NCI-H146 (cell line): Measurements from ENCODE around the gene BMAL1.
"Not testable (repeated sequence)": the region's sequence is repeated elsewhere in the genome, so short reads cannot be mapped to it uniquely, and the experiment has no call there.

Experiments
- DNase-seq: peaks from one replicate; lab custom pipeline; 2025; lab: John Stamatoyannopoulos, UW

The BMAL1 gene

DNA sequence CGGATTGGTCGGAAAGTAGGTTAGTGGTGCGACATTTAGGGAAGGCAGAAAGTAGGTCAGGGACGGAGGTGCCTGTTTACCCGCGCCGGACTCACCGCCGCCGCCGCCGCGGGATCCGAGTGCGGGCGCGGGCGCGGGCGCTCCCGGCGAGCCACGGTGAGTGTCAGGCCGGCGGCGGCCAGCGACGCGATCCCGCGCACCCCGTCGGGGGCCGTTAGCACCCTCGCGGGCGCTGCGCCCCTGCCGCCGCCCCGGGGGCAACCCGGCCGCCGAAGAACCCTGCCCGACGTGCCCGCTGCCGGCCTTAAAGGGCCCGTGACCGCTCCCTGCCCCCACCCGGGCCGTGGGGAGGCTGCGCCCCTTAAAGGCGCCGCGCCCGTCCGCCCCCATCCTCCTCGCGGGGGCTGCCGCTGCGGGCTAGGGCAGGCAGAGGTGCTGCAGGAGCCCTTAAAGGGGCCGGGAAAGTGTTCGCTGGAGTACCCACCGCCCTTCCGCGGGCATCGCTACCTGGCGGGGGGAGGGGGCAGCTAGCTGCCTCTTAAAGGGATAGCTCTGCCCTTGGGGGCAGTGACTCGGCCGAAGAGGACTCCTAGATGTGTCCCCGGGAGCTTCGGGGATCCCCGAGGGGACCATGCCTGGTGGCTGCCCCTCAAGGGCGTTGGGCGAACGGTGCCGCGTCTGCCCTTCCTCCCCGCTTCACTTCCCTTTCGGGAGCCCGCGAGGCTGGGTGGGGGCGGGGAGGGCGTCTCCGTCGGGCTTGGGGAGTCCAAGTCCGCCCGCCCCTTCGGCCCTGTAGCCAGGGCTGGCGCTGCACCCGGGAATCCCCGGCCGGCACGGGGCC is at the start of gene BMAL1:
TSS of gene BMAL1 (plus strand) at position 23 of the 841 bp plus-strand sequence. CDS start 76,519 bp downstream, outside the sequence.
- DNase-seq = peak; percentile 23

DNA sequence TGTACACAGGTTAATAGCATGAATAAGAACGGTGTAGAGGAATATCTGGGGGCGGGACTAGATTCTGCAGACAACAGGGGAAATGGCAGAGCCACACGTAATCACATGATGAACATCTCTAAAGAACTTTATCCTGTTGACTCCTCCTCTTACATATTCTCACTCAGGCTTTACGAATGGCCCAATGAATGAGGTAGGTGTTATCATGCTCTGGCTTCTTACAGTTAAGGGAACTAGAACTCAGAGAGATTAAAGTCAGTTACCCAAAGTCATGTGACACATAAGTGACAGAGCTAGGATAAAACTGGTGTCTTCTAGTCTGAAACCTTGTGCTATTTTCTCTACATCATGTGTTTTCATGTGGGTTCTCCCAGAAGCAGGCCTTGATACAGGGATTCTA is 49.0 kb upstream of the BMAL1 start:
- DNase-seq = no peak

DNA sequence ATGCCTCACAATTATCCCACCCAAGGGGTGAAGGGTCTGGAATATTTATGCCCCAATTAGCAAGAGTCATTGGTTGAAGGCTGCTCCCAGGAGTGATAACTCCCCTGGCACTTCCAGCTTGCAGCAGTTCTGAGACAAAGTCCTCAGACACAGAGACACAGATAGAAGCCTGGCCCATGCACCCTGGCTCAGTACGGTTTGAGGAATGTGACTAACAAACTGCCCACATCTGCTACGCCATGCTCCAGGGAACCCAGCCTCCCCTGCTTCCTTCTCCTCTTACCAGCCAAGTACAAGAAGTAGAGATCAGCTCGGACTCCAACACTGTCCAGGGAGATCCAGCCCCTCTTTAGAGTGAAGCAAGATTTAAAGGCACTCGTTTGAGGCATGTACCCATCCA is 48.5 kb upstream of the BMAL1 start:
- no peak for DNase-seq

DNA sequence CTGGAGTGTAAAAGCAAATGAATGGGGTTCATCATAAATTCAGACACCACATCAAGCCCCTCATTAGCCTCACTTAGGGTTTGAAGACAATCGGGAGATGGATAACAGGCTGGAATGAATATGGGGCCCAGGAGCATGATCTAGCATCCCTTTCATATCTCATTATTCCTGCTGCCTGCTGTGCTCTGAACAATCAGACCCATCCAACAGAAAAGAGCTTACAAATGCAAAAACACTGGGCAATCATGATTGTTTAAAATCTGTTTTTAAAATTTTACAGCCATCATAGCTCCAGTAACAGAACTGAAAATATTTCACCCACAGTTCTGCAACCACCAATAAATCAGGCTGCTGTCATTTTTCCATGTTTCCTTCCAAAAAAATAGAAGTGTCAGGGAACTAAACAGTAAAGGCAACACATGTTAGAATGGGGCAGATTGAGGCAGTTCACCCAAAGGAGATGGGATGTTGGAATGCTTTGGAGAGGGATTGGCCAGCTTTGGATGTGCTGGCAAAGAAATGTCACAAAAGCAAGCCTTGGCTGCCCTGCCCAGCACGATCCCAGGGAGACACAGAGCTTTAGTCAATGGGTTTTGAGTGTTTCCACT is 47.8 kb upstream of the BMAL1 start:
- peak; percentile 7 for DNase-seq

DNA sequence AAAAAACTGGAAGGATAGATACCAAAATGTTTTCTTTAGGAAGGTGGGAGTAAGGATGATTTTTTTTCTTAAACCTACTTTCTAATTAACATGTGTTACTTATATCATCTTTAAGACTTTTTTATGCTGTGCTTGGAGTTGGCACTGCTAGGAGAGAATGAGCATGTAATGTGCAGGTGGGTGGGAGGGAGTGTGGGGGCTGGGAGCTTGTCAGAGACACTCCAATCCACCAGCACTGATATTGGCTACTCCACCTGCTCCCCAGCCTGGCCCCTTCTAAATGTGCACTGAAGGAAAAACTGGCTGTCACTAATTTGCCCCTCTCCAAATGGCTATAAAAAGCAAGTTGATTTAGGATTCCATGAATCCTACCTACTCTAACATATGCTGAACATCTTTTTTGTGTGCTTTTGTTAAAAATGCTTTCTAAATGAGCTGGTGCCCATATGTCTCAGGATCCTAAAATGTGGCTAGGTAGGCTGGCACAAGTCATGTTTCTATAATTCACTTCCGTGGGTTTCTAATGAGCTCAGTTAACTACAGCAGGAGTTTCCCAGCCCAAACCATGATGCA is 44.3 kb upstream of the BMAL1 start:
- DNase-seq = no peak

DNA sequence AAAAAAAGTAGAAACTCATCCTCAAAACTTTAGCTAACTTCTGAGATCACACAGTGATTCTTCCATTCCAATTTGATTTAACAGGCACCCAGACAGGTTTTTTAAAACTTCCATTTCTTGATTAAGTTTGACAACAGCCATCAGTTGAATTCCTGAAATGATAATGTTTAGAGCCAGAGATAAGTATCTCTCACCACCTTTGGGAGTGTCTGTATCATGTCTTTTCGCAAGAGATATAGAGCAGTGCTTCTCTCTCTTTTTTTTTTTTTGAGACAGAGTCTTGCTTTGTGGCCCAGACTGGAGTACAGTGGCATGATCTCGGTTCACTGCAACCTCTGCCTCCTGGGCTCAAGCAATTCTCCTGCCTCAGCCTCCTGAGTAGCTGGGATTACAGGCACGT is 41.7 kb upstream of the BMAL1 start:
- DNase-seq = no peak

DNA sequence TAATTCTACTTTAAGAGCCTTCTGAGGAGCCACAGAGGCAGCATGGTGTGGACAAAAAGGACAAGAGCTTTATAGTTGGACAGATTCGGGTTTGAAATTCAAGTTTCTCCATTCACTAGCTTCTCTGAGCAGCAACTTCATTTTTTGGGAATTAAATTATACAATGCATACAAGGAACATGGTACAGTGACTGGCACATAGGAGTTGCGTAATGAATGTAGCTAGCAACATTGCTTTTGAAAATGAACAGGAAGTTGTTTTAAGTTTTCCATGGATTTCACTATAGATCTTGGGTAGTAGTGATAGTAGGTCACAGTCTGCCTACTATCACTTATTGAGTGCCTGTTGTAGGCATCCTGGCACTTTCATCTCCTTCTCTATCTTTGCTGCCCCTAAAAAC is 41.0 kb upstream of the BMAL1 start:
- no peak for DNase-seq

DNA sequence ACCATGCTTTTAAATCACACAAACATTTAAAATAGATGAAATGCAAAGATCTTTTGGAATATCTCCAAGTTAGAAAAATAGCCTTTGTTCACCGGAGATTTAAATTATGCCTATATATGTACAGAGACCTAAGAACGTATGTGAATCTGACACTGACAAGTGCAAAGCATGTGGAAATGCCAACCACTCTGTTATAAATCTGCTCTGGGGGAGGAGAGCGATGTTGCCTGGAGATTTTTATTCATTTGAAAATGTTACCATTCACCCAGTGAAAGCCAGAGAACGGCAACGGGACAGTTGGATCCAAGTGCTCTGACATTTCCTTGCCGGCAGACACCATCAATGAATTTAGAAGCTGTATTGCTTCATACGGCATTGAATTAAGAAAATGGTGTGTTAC is 39.8 kb upstream of the BMAL1 start:
- no peak for DNase-seq

DNA sequence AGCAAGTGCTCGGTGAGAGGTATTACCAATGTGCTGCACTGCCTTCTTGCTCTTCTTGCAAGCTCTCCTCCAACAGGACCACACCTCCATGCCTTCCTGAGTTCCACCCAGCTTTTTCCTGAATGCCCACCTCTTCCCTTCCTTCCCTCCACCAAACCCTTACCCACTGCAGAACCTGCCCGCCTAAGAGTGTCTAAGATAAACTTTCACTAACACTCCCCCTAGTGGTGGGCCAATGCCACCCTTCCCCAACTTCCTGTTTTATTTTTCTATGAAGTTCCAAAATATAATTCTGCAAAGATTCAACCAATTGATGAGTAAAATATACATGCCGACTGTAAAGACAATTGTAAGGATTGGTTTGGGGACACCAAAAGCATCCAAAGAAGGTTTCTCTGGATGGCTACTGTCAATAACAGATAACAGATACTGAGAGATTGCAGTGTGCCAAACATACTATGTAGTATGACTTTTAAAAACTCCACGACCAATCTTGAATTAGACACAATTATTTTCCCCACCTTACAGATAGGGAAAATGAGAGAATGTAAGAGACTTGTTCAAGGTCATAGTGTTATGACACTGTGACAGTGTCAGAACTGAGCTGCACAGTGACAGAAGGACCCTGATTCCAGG is 38.6 kb upstream of the BMAL1 start:
- DNase-seq = peak; percentile 35

DNA sequence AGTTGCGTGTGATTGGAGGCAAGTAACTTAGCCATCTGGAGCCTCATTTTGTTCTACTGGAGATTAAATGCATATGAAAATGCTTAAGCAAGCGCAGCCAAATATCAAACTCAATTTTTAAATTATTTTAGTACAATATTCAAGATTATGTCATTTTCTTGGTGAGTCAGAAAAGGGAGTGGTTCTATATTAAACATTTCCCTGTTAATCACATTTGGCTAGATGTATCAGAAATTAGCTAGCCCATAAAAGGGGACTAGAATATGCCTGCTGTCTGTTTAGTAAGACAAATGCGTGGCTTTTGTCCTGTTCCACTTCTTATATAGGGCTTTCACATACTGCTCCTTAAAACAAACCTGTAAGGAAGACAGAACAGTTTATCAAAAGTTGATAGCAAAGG is 35.0 kb upstream of the BMAL1 start:
- no peak for DNase-seq

DNA sequence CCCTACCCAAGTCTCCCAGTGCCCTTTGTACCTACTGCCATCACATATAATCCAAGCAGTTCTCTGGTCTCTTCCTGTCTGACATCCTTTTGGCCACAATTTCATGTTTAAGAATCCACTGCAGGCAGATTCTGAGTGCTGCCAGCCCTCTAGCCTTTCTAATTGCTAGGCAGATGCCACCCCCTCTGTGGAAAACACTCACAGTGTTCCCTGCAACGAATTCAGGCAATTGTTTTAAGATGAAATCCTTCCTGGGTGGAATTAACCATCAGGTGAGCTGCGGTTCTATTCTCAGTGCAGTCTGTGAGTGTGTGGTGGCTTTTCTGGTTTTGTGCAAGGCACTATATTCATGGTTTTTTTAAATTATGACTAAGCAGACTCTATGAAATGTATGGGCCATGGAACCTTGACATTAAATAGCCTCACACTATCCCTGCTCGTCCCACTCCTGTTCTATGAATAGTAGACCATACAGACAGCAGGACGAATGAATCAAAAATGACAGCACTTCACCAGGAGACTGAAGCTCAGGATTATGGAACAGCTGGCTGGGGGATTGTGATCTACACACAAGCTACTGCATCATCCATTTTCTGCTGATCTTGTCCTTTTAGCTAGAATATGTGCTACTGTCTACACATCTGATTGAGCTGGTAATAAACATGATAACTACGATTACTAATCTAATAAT is 29.8 kb upstream of the BMAL1 start:
- no peak for DNase-seq

DNA sequence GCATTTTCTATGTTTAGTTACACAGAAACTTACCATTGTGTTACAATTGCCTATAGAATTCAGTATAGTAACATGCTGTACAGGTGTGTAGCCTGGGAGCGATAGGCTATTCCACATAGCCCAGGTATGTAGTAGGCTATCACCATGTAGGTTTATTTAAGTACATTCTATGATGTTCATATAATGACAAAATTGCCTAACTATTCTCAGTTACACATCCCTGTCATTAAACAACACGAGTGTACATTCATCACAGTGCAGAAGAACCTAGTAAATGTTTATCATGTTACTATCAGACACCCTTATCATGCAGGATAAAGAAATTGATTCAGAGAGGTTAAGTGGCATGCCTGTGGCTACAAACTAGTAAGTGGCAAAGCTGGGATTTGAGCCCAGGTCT is 28.4 kb upstream of the BMAL1 start:
- no peak for DNase-seq

DNA sequence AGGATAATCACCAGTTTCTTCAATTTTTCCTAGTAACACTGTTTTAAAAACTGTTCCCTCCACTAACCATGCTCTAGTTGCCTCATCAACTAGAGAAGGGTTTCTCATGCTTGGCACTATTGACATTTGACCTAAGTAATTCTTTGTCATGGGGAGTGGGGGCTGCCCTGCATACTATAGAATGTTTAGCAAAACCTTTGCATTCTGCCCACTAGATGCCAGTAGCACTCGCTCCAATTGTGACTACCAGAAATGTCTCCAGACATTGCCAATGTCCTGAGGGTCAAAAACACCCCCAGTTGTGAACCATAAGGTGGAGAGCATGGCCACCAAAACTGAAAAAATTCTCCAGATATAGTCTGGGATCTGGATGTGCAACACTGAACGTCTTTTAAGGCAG is 27.6 kb upstream of the BMAL1 start:
- no peak for DNase-seq

DNA sequence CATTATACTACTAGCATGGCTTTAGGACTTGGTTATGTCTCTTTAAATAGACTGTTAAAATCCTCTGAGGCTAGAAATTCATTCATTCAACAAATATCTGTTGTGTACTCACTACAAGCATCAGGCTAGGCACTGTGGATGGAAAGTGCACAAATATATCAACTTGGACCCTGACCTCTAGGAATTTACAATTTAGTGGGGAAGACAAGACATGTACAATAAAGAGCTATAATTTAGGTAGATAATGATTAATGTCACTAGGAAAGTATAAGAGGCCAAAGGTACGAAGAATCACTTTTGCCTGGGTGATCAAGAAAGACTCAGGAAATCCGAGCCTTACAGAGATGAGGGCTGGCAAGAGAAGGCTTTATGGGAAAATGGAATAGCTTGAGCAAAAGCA is 25.6 kb upstream of the BMAL1 start:
- no peak for DNase-seq

DNA sequence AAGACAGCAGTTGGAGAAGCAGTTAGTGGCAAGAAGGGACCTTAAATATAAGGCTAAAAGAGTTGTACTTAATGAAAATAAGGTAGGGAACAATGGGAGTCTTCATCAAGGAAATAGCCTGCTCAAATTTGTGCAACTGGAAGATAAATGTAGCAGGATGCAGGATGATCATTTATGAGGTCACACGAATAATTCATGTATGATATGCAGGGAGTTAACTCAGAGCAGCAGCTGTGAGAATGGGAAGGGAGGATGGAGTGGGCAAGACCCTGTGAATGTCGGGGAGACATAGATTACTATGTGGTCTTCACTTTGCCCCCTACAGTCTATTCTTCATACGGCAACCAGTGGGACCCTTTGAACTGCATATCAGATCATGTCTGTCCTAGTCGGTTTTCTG is 25.2 kb upstream of the BMAL1 start:
- DNase-seq = no peak

DNA sequence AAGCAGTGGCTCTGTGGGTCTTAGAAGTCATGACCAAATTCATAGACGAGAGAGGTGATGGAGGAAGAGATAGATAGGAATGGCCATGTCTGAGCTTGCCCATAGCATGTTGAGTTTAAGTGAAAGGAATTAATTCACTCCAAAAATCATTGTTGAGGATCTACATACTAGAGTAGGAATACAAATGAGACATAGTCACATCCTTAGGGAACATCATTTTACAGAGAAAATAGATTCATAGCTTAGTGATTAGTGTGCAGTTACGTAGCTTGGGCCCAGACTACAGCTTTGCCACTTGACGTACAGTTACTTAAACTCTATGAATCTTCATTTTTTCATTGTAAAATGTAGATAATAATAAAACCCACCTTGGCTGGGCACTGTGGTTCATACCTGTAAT is 21.4 kb upstream of the BMAL1 start:
- no peak for DNase-seq

DNA sequence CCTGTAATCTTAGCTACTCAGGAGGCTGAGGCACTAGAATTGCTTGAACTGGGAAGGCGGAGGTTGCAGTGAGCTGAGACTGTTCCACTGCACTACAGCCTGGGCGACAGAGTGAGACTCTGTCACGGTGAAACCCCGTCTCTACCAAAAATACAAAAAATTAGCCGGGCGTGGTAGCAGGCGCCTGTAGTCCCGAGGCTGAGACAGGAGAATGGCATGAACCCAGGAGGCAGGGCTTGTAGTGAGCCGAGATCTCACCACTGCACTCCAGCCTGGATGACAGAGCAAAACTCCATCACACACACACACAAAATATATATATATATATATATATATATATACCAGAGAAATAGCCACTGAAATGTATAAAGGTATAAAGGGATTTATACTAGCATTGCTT is 19.5 kb upstream of the BMAL1 start:
- DNase-seq = not testable (repeated sequence)

DNA sequence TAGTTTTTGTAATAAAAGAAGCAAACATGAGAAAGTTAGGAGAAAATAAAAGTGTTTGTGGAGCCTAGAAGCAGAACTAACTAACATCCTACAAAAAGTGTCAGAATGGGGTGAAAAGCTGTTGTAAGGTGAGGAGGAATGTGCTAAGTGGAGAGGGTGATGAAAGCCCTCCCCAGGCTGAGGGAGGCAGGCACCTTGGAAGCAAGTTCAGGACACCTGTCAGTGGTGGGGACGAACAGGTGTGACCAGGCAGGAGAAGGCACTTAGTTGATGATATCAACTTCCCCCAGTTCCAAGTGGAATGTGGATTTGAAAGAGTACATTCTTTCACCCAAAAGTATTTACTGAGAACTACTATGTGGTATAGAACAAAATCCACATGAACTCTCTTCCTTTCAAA is 18.7 kb upstream of the BMAL1 start:
- DNase-seq = no peak

DNA sequence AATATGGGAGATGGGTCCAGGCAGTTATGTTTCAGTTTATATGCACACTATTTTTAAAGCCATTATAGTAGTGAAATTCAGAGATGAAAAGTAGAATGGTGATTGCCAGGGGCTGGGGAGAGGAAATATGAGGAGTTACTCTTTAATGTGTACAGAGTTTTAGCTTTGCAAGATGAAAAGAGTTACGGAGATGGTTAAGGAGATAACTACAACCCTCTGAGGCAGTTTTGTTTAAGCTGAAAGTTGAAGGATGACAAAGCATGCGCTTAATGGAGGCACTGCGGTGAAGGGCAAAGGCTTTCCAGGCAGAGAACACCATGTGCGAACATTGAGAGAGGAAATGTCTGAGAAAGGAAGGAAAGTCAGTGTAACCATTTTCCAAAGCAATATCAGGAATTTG is 18.2 kb upstream of the BMAL1 start:
- DNase-seq = no peak

DNA sequence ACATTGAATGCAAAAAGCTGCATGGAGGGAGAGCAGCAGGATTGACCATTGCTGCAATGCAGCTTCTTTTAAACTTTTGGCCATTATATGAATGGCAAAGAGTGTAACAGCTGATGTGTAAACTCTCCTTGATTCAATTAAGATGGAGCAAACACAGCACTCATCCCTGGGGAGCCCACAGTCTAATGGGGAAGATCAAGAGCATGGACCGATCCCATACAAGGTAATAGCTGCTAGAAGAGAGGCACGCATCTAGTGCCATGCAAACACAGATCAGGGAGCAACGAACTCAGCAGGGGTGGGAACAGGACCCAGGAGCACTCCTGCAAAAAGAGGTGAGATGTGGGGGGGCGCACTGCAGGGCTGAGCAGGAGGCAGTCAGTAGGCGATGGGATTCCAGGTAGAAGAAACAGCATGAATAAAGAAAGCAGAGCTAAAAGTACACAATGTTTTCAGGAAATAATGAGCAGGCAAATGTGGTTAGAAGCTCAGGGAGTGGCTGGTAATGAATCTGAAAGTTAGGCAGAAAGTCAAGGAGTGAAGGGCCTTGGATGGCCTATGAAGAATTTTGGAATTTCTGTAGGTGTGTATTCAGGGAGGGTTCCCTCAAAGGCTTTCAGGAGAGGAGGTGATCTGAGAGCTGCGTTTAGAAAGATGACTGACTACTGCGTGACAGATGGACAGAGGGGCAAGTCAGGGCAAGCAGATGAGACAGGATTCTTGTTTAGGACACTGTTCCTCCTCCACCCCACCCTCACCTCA is 17.2 kb upstream of the BMAL1 start:
- DNase-seq = no peak

DNA sequence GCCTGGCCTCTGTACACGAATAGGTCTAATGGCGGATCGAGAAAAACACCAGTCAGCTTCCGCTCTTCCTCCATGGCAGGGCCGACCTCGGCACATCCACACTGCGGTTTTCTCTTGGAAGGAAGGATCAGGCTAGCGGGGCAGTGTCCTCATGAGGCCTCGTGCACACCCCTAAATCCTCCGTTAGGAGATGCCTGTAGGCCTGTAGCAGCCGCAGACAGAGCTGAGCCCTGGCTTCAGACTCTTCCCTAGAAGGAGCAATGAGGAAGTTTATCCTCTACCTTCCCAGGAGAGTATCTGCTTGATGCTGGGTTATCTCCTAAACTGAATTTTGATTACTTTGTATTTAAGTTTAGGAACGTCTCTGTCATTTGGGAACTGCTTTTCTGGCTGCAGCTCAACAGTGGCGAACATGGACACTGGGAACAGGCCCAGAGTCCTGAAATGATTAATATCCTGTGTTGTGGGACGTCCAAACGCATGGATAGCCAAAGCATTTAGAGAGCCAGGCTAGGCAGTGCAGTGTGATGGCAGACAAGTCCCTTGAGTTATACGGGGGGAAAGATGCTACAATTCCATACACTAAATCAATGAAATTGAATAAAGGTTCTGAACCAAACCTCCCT is 16.5 kb upstream of the BMAL1 start:
- no peak for DNase-seq
